Stimulated activated CD4-positive, alpha-beta T cell treated with anti-CD3 and anti-CD28 coated beads, Interleukin-15, amount 100 ng/mL, for 48 hours (primary cell): Measurements from ENCODE around the gene EGF.

ENCODE experiments used
- DNase-seq, 2 donors: peaks; one replicate each; pipeline ENCODE4 v3.0.0-alpha.2; 2020; ENCODE audit warnings: low read depth in 2 of 2

EGF gene

GRCh38 chr4:109994415-109994827, 81.7 kb downstream of the EGF start:
- DNase-seq: no peak

GRCh38 chr4:109996526-109996925, 83.8 kb downstream of the EGF start:
- DNase-seq: no peak

GRCh38 chr4:109998867-109999584, 86.3 kb downstream of the EGF start:
- DNase-seq: no peak

GRCh38 chr4:109999585-109999912, 86.9 kb downstream of the EGF start:
- DNase-seq: no peak

GRCh38 chr4:110002326-110002725, 89.6 kb downstream of the EGF start:
- DNase-seq: no peak

- DNase-seq: peak in 1 of 2 donors; percentile 16
Measured at GRCh38 chr4:110003401-110004187, 90.9 kb downstream of the EGF start.

GRCh38 chr4:110004556-110004955, 91.9 kb downstream of the EGF start:
- no peak for DNase-seq

- no peak for DNase-seq
Measured at GRCh38 chr4:110005461-110006056, 92.9 kb downstream of the EGF start.

GRCh38 chr4:110007217-110007616, 94.5 kb downstream of the EGF start:
- DNase-seq: no peak

GRCh38 chr4:110008540-110008939, 95.9 kb downstream of the EGF start:
- no peak for DNase-seq

GRCh38 chr4:110009550-110009949, 96.9 kb downstream of the EGF start:
- no peak for DNase-seq

GRCh38 chr4:110010797-110011196, 98.1 kb downstream of the EGF start:
- DNase-seq: no peak

GRCh38 chr4:110012917-110013316, 100.2 kb downstream of the EGF start:
- no peak for DNase-seq

GRCh38 chr4:110014233-110014632, 101.5 kb downstream of the EGF start:
- DNase-seq: no peak

- DNase-seq: no peak
Measured at GRCh38 chr4:110019153-110019552, 106.5 kb downstream of the EGF start.

GRCh38 chr4:110020139-110020538, 107.5 kb downstream of the EGF start:
- no peak for DNase-seq

- no peak for DNase-seq
Measured at GRCh38 chr4:110020646-110021443, 108.2 kb downstream of the EGF start.

GRCh38 chr4:110022457-110022856, 109.8 kb downstream of the EGF start:
- DNase-seq: no peak

GRCh38 chr4:110025056-110025455, 112.4 kb downstream of the EGF start:
- no peak for DNase-seq

GRCh38 chr4:110025718-110026117, 113.0 kb downstream of the EGF start:
- no peak for DNase-seq

- DNase-seq: no peak
Measured at GRCh38 chr4:110032603-110033002, 119.9 kb downstream of the EGF start.

GRCh38 chr4:110033355-110034025, 120.8 kb downstream of the EGF start:
- DNase-seq: no peak
